SK-N-SH (cell line): ENCODE results near the gene ARHGAP27. TPM values are rescaled to one million over a fixed set of nuclear protein-coding genes. Genes with fewer than 3 reads are reported as not detected.

ENCODE experiments used
- CTCF ChIA-PET: fragments of 300-600, 350-600 bp; formaldehyde crosslinking; extraction: SDS; loops from one replicate; lab custom pipeline; 2021; lab: Yijun Ruan, JAX
- POLR2A ChIA-PET: fragments of 350-600 bp; sonication (Branson Sonifier 250); formaldehyde crosslinking; extraction: SDS; loops from one replicate; lab custom pipeline; 2020; ENCODE audit warnings: antibody characterized with exemption, inconsistent platforms; lab: Yijun Ruan, JAX
- DNase-seq: peaks from one replicate; pipeline ENCODE4 v3.0.0; 2012
- H2AFZ ChIP-seq: fragments of 200-600 bp; sonication (generic); 2 replicates; pipeline ENCODE4 v1.8.1; 2016; ENCODE audit warnings: antibody characterized with exemption, mild to moderate bottlenecking, low read depth
- H3F3A ChIP-seq: fragments of 200-600 bp; sonication (generic); replicated peaks from 2 replicates; pipeline ENCODE3; 2016; ENCODE audit warnings: antibody characterized with exemption, mild to moderate bottlenecking; ENCODE audit not compliant: insufficient read depth
- H3K27ac ChIP-seq, 2 experiments: fragments of 200-500 bp in 1 of 2; fragments of 200-600 bp in 1 of 2; sonication (Bioruptor generic) in 1 of 2; sonication (generic), shearing (Covaris generic) in 1 of 2; 2 replicates each; pipeline versions ENCODE4 v1.5.1 to v1.6.1; 2014 to 2016; ENCODE audit warnings: low read depth in 2 of 2, inconsistent platforms in 1 of 2, low read length in 1 of 2, mild to moderate bottlenecking in 1 of 2, mixed read lengths in 1 of 2
- H3K27me3 ChIP-seq: fragments of 200-600 bp; sonication (generic), shearing (Covaris generic); 2 replicates; pipeline ENCODE4 v1.6.1; 2016; ENCODE audit warnings: mixed run types; ENCODE audit not compliant: insufficient read depth
- H3K36me3 ChIP-seq, 2 experiments: fragments of 200-500 bp in 1 of 2; fragments of 200-600 bp in 1 of 2; sonication (Bioruptor generic) in 1 of 2; sonication (generic) in 1 of 2; replicated peaks in 1 of 2; 2 replicates each; pipeline versions ENCODE3 to v1.5.1; 2014 to 2016; ENCODE audit warnings: low read length in 1 of 2, mild to moderate bottlenecking in 1 of 2; ENCODE audit not compliant: insufficient read depth in 2 of 2, control insufficient read depth in 1 of 2
- H3K4me1 ChIP-seq, 2 experiments: fragments of 200-500 bp in 1 of 2; fragments of 200-600 bp in 1 of 2; sonication (Bioruptor generic) in 1 of 2; sonication (generic), shearing (Covaris generic) in 1 of 2; 2 replicates each; pipeline versions ENCODE4 v1.5.1 to v1.6.1; 2014 to 2016; ENCODE audit warnings: low read depth in 1 of 2, low read length in 1 of 2, mixed run types in 1 of 2; ENCODE audit not compliant: insufficient read depth in 2 of 2, control insufficient read depth in 1 of 2
- H3K4me2 ChIP-seq: fragments of 200-600 bp; sonication (generic), shearing (Covaris generic); 2 replicates; pipeline ENCODE4 v1.6.1; 2017; ENCODE audit warnings: mixed run types
- H3K4me3 ChIP-seq, 2 experiments: fragments of 200-500 bp in 1 of 2; fragments of 200-600 bp in 1 of 2; sonication (Bioruptor generic) in 1 of 2; sonication (generic), shearing (Covaris generic) in 1 of 2; 2 replicates each; pipeline versions ENCODE4 v1.5.1 to v1.8.1; 2014 to 2016; ENCODE audit warnings: low read depth in 2 of 2, inconsistent platforms in 1 of 2, low read length in 1 of 2, mild to moderate bottlenecking in 1 of 2, mixed read lengths in 1 of 2, moderate library complexity in 1 of 2
- H3K79me2 ChIP-seq: fragments of 200-600 bp; sonication (generic); 2 replicates; pipeline ENCODE4 v1.8.1; 2017; ENCODE audit warnings: mild to moderate bottlenecking; ENCODE audit not compliant: insufficient read depth
- H3K9ac ChIP-seq: fragments of 200-600 bp; sonication (generic); 2 replicates; pipeline ENCODE4 v1.6.1; 2017; ENCODE audit warnings: mixed run types
- H3K9me2 ChIP-seq: fragments of 200-600 bp; sonication (generic); 2 replicates; pipeline ENCODE4 v1.6.1; 2017; ENCODE audit warnings: mixed run types
- H3K9me3 ChIP-seq: fragments of 200-600 bp; sonication (generic); 2 replicates; pipeline ENCODE4 v1.6.1; 2017; ENCODE audit warnings: mixed run types, mild to moderate bottlenecking, moderate library complexity
- H4K20me1 ChIP-seq: fragments of 200-600 bp; sonication (generic); 2 replicates; pipeline ENCODE4 v1.6.1; 2017; ENCODE audit warnings: mild to moderate bottlenecking, mixed run types; ENCODE audit not compliant: insufficient read depth
- ELF1 ChIP-seq: IDR thresholded peaks from 2 replicates; pipeline ENCODE4 v1.4.0; 2012
- EZH2phosphoT487 ChIP-seq: fragments of 200-600 bp; sonication (generic); IDR thresholded peaks from 2 replicates; pipeline ENCODE4 v1.6.1; 2017; ENCODE audit warnings: low read depth, mixed run types, mild to moderate bottlenecking, antibody characterized with exemption, moderate library complexity, borderline replicate concordance
- FOSL2 ChIP-seq: IDR thresholded peaks from 2 replicates; pipeline ENCODE4 v1.4.0; 2012; ENCODE audit warnings: low read depth, mild to moderate bottlenecking, moderate library complexity, borderline replicate concordance
- GABPA ChIP-seq: IDR thresholded peaks from 2 replicates; pipeline ENCODE4 v1.4.0; 2012; ENCODE audit warnings: low read depth, mild to moderate bottlenecking
- MXI1 ChIP-seq: IDR thresholded peaks from 2 replicates; pipeline ENCODE4 v1.6.1; 2012; ENCODE audit warnings: mild to moderate bottlenecking, low read depth, low read length, improper control_type of control experiment
- RAD21 ChIP-seq: IDR thresholded peaks from 2 replicates; pipeline ENCODE4 v1.6.1; 2012; ENCODE audit warnings: mild to moderate bottlenecking, low read length
- RCOR1 ChIP-seq: fragments of 150-350 bp; IDR thresholded peaks from 2 replicates; pipeline ENCODE4 v1.6.1; 2017; ENCODE audit warnings: antibody characterized with exemption, low read length
- REST ChIP-seq: IDR thresholded peaks from 2 replicates; pipeline ENCODE4 v1.6.1; 2012; ENCODE audit warnings: mild to moderate bottlenecking, low read depth, low read length, moderate library complexity
- TCF12 ChIP-seq: IDR thresholded peaks from 2 replicates; pipeline ENCODE4 v1.4.0; 2012
- ZBTB33 ChIP-seq: IDR thresholded peaks from 2 replicates; pipeline ENCODE4 v1.4.0; 2012; ENCODE audit warnings: low read depth, borderline replicate concordance
- WGBS: methylation state at CpG from one replicate; pipeline ENCODE4 v1.1.6; 2017; ENCODE audit warnings: low lambda C conversion rate; 5-methylcytosine and 5-hydroxymethylcytosine counted together
- polyA plus RNA-seq, 3 experiments: library from polyadenylated mRNA; depleted of rRNA; stranded (reverse); fragments of >200 nt; gene quantifications; 2 replicates each; pipeline ENCODE4 v1.2.3, GENCODE V29; 2012

The ARHGAP27 gene
- polyA plus RNA-seq, 1 of the 3 experiments (the other 2 are of a cell fraction) = 2.1 TPM

- Histone ChIP-seq H3K9me2 (no peaks in the 10 kb centered on the region), H3K9me3 (peaks cover 7% of the 10 kb centered on the region), H3F3A (no peaks in the 10 kb centered on the region), H4K20me1 (no peaks in the 10 kb centered on the region), H3K27me3 (no peaks in the 10 kb centered on the region), H2AFZ (no peak overlapping the region), H3K4me1 (no peaks in the 10 kb centered on the region), H3K79me2 (no peaks in the 10 kb centered on the region), H3K27ac (no peak overlapping the region), H3K4me2 (no peak overlapping the region), H3K4me3 (no peak overlapping the region), H3K9ac (no peak overlapping the region), H3K36me3 (no peaks in the 10 kb centered on the region)
- ChIA-PET CTCF (interaction anchor here (1.0 to 1.4 kb wide), 2 partner anchors 119 to 136 kb away, joined by 3 read pairs; no protein-coding TSS in a partner anchor), POLR2A (no interaction called here)
- no peak for DNase-seq
- no peak for TF ChIP-seq RAD21
- no peak for TF ChIP-seq RCOR1
- TF ChIP-seq TCF12 = no peak
- no peak for TF ChIP-seq REST
- 51% methylated on average over 2 of the region's 2 CpGs for WGBS
These were observed 77.6 kb downstream of the ARHGAP27 start for GRCh38 chr17:45355087-45355486.

GRCh38 chr17:45353043-45353442, 79.6 kb downstream of the ARHGAP27 start:
- Histone ChIP-seq H3K27me3 (no peaks in the 10 kb centered on the region), H3K4me2 (no peak overlapping the region), H3K9me3 (peaks cover 7% of the 10 kb centered on the region), H3K36me3 (no peaks in the 10 kb centered on the region), H3K9me2 (no peaks in the 10 kb centered on the region), H3K9ac (no peak overlapping the region), H3K4me1 (no peaks in the 10 kb centered on the region), H3K27ac (no peak overlapping the region), H3K4me3 (no peak overlapping the region), H4K20me1 (no peaks in the 10 kb centered on the region), H2AFZ (no peak overlapping the region), H3K79me2 (no peaks in the 10 kb centered on the region), H3F3A (no peaks in the 10 kb centered on the region)
- CTCF ChIA-PET = no interaction called here
- 84% methylated on average over 4 of the region's 4 CpGs for WGBS
- DNase-seq = no peak
- POLR2A ChIA-PET = no interaction called here
- no peak for TF ChIP-seq REST
- no peak for TF ChIP-seq ELF1
- no peak for TF ChIP-seq EZH2phosphoT487
- TF ChIP-seq ZBTB33 = no peak
- TF ChIP-seq MXI1 = no peak
- TF ChIP-seq FOSL2 = no peak
- TF ChIP-seq GABPA = no peak
- no peak for TF ChIP-seq TCF12
